Activated CD4-positive, alpha-beta memory T cell treated with anti-CD3 and anti-CD28 coated beads for 36 hours (primary cell): Measurements from ENCODE around the gene TOR1AIP2. TPM values are rescaled to one million over a fixed set of nuclear protein-coding genes. Genes with fewer than 3 reads are reported as not detected.

Source experiments
- CTCF ChIA-PET: fragments of 350-600 bp; sonication (Branson Sonifier 250); formaldehyde crosslinking; loops from one replicate; lab custom pipeline; 2021; ENCODE audit warnings: antibody characterized with exemption, inconsistent platforms; lab: Charles Lee
- POLR2A ChIA-PET: fragments of 350-600 bp; sonication (Branson Sonifier 250); formaldehyde crosslinking; loops from one replicate; lab custom pipeline; 2021; ENCODE audit warnings: antibody characterized with exemption; lab: Charles Lee
- DNase-seq: peaks from one replicate; pipeline ENCODE4 v3.0.0-alpha.2; 2020
- H3K27ac Mint-ChIP-seq: one replicate; pipeline ENCODE4 v1.8.0; 2021; ENCODE audit warnings: mixed read lengths
- H3K27me3 Mint-ChIP-seq: one replicate; pipeline ENCODE4 v1.8.0; 2021; ENCODE audit warnings: mixed read lengths
- H3K36me3 Mint-ChIP-seq: one replicate; pipeline ENCODE4 v1.8.0; 2021; ENCODE audit warnings: mixed read lengths
- H3K4me1 Mint-ChIP-seq: one replicate; pipeline ENCODE4 v1.8.0; 2021; ENCODE audit warnings: low read depth, mixed read lengths
- H3K4me3 Mint-ChIP-seq: one replicate; pipeline ENCODE4 v1.8.0; 2021; ENCODE audit warnings: mild to moderate bottlenecking, mixed read lengths
- H3K9me3 Mint-ChIP-seq: one replicate; pipeline ENCODE4 v1.8.0; 2021; ENCODE audit warnings: mixed read lengths
- intact Hi-C: fragments of 100-400 bp; cut with micrococcal nuclease; formaldehyde crosslinking; loops from one replicate; pipeline ENCODE4 v1.15.1; 2023
- total RNA-seq, 2 experiments: library from RNA; stranded (reverse); gene quantifications; one replicate each; pipeline ENCODE4 v1.2.3, GENCODE V29; 2021

TOR1AIP2 gene
- total RNA-seq, 2 experiments from 2014 or later, result 42.3 to 45.9 TPM

GRCh38 chr1:179821524-179821923 lies 56.1 kb downstream of the TOR1AIP2 start:
- H3K27ac Mint-ChIP-seq, result no peak overlapping the region
- ChIA-PET POLR2A (no interaction called here), CTCF (interaction anchor here (2.4 to 6.2 kb wide), 2 partner anchors 11 to 115 kb away, joined by 12 to 68 read pairs; no protein-coding TSS in a partner anchor)
- no peaks in the 10 kb centered on the region for H3K36me3 Mint-ChIP-seq
- no peak for DNase-seq
- intact Hi-C loops, result no loop called here
- H3K4me1 Mint-ChIP-seq, result no peaks in the 10 kb centered on the region
- H3K27me3 Mint-ChIP-seq, result no peaks in the 10 kb centered on the region
- H3K4me3 Mint-ChIP-seq, result no peak overlapping the region
- no peaks in the 10 kb centered on the region for H3K9me3 Mint-ChIP-seq

GRCh38 chr1:179820226-179820970 lies 57.2 kb downstream of the TOR1AIP2 start:
- H3K27ac Mint-ChIP-seq, result no peak overlapping the region
- H3K27me3 Mint-ChIP-seq, result no peaks in the 10 kb centered on the region
- H3K36me3 Mint-ChIP-seq, result no peaks in the 10 kb centered on the region
- H3K4me1 Mint-ChIP-seq, result peaks cover 4% of the 10 kb centered on the region
- no peaks in the 10 kb centered on the region for H3K9me3 Mint-ChIP-seq
- ChIA-PET POLR2A (no interaction called here), CTCF (interaction anchor here (6.2 kb wide), 1 partner anchor 10 kb away, joined by 68 read pairs; no protein-coding TSS in a partner anchor)
- DNase-seq, result no peak
- H3K4me3 Mint-ChIP-seq, result no peak overlapping the region
- intact Hi-C loops, result no loop called here

GRCh38 chr1:179818743-179819173 lies 58.8 kb downstream of the TOR1AIP2 start:
- H3K36me3 Mint-ChIP-seq, result no peaks in the 10 kb centered on the region
- no peak overlapping the region for H3K4me3 Mint-ChIP-seq
- peaks cover 16% of the 10 kb centered on the region for H3K4me1 Mint-ChIP-seq
- POLR2A ChIA-PET, result no interaction called here
- DNase-seq, result no peak
- H3K27ac Mint-ChIP-seq, result no peak overlapping the region
- CTCF ChIA-PET, result interaction anchor here (1.4 to 15.5 kb wide), 3 partner anchors 8 to 360 kb away, joined by 8 to 774 read pairs (median 68); no protein-coding TSS in a partner anchor
- no peaks in the 10 kb centered on the region for H3K27me3 Mint-ChIP-seq
- H3K9me3 Mint-ChIP-seq, result no peaks in the 10 kb centered on the region
- intact Hi-C loops, result loop anchor here (10.0 kb wide), 1 partner anchor 336 kb away; the partner anchor contains the start of gene QSOX1

GRCh38 chr1:179818260-179818659 lies 59.3 kb downstream of the TOR1AIP2 start:
- no peak for DNase-seq
- Mint-ChIP-seq H3K4me3 (no peak overlapping the region), H3K4me1 (peaks cover 16% of the 10 kb centered on the region), H3K27me3 (no peaks in the 10 kb centered on the region), H3K27ac (no peak overlapping the region), H3K9me3 (no peaks in the 10 kb centered on the region), H3K36me3 (no peaks in the 10 kb centered on the region)
- CTCF ChIA-PET, result interaction anchor here (1.4 to 15.5 kb wide), 3 partner anchors 8 to 361 kb away, joined by 8 to 774 read pairs (median 68); no protein-coding TSS in a partner anchor
- POLR2A ChIA-PET, result no interaction called here
- intact Hi-C loops, result loop anchor here (10.0 kb wide), 1 partner anchor 337 kb away; the partner anchor contains the start of gene QSOX1

- H3K27ac Mint-ChIP-seq, result no peak overlapping the region
- POLR2A ChIA-PET, result no interaction called here
- H3K4me1 Mint-ChIP-seq, result peaks cover 16% of the 10 kb centered on the region
- no peaks in the 10 kb centered on the region for H3K9me3 Mint-ChIP-seq
- no peak overlapping the region for H3K4me3 Mint-ChIP-seq
- DNase-seq, result no peak
- CTCF ChIA-PET, result interaction anchor here (6.2 to 15.5 kb wide), 2 partner anchors 7 to 113 kb away, joined by 68 to 774 read pairs; no protein-coding TSS in a partner anchor
- intact Hi-C loops, result loop anchor here (10.0 kb wide), 1 partner anchor 337 kb away; the partner anchor contains the start of gene QSOX1
- H3K27me3 Mint-ChIP-seq, result no peaks in the 10 kb centered on the region
- no peaks in the 10 kb centered on the region for H3K36me3 Mint-ChIP-seq
Observed at GRCh38 chr1:179817789-179818188, 59.8 kb downstream of the TOR1AIP2 start.

GRCh38 chr1:179817056-179817455 lies 60.5 kb downstream of the TOR1AIP2 start:
- H3K27me3 Mint-ChIP-seq, result no peaks in the 10 kb centered on the region
- H3K4me1 Mint-ChIP-seq, result peaks cover 16% of the 10 kb centered on the region
- no peaks in the 10 kb centered on the region for H3K36me3 Mint-ChIP-seq
- ChIA-PET CTCF (interaction anchor here (15.5 kb wide), 1 partner anchor 112 kb away, joined by 774 read pairs; no protein-coding TSS in a partner anchor), POLR2A (no interaction called here)
- no peak overlapping the region for H3K27ac Mint-ChIP-seq
- H3K4me3 Mint-ChIP-seq, result no peak overlapping the region
- no peaks in the 10 kb centered on the region for H3K9me3 Mint-ChIP-seq
- no peak for DNase-seq
- intact Hi-C loops, result loop anchor here (10.0 kb wide), 1 partner anchor 338 kb away; the partner anchor contains the start of gene QSOX1

- CTCF ChIA-PET, result interaction anchor here (0.6 to 15.5 kb wide), 2 partner anchors 111 to 363 kb away, joined by 3 to 774 read pairs; no protein-coding TSS in a partner anchor
- POLR2A ChIA-PET, result no interaction called here
- H3K27me3 Mint-ChIP-seq, result no peaks in the 10 kb centered on the region
- DNase-seq, result no peak
- intact Hi-C loops, result loop anchor here (10.0 kb wide), 1 partner anchor 338 kb away; the partner anchor contains the start of gene QSOX1
- H3K36me3 Mint-ChIP-seq, result no peaks in the 10 kb centered on the region
- H3K4me1 Mint-ChIP-seq, result peaks cover 16% of the 10 kb centered on the region
- H3K27ac Mint-ChIP-seq, result no peak overlapping the region
- no peaks in the 10 kb centered on the region for H3K9me3 Mint-ChIP-seq
- no peak overlapping the region for H3K4me3 Mint-ChIP-seq
Observed at GRCh38 chr1:179816196-179816960, 61.2 kb downstream of the TOR1AIP2 start.

GRCh38 chr1:179815641-179816040 lies 62.0 kb downstream of the TOR1AIP2 start:
- no peak for DNase-seq
- intact Hi-C loops, result loop anchor here (2.0 to 10.0 kb wide), 3 partner anchors 67 to 1273 kb away; partner anchors contain the start of genes QSOX1 and TOR1AIP1
- H3K27me3 Mint-ChIP-seq, result no peaks in the 10 kb centered on the region
- H3K9me3 Mint-ChIP-seq, result no peaks in the 10 kb centered on the region
- ChIA-PET CTCF (interaction anchor here (0.6 to 15.5 kb wide), 30 partner anchors 10 to 685 kb away, joined by 3 to 774 read pairs (median 6); partner anchors contain the start of genes CEP350 and TOR1AIP1), POLR2A (interaction anchor here (0.8 kb wide), 1 partner anchor 106 kb away, joined by 4 read pairs; no protein-coding TSS in a partner anchor)
- H3K36me3 Mint-ChIP-seq, result no peaks in the 10 kb centered on the region
- peak overlapping the region; percentile 60 for H3K27ac Mint-ChIP-seq
- H3K4me1 Mint-ChIP-seq, result peaks cover 16% of the 10 kb centered on the region
- peak overlapping the region; percentile 81 for H3K4me3 Mint-ChIP-seq

- Mint-ChIP-seq H3K4me1 (peaks cover 20% of the 10 kb centered on the region), H3K27me3 (no peaks in the 10 kb centered on the region), H3K27ac (peak overlapping the region; percentile 60), H3K36me3 (no peaks in the 10 kb centered on the region), H3K9me3 (no peaks in the 10 kb centered on the region), H3K4me3 (peak overlapping the region; percentile 81)
- no peak for DNase-seq
- intact Hi-C loops, result loop anchor here (1.0 to 10.0 kb wide), 4 partner anchors 68 to 1272 kb away; partner anchors contain the start of genes QSOX1 and TOR1AIP1
- ChIA-PET CTCF (interaction anchor here (0.7 to 15.5 kb wide), 61 partner anchors 9 to 1502 kb away, joined by 3 to 774 read pairs (median 5); partner anchors contain the start of genes AXDND1, CEP350, QSOX1 and SOAT1), POLR2A (interaction anchor here (0.6 to 1.3 kb wide), 3 partner anchors 68 to 108 kb away, joined by 3 to 6 read pairs (median 3); partner anchors contain the start of gene TOR1AIP1)
Observed at GRCh38 chr1:179814546-179814838, 63.1 kb downstream of the TOR1AIP2 start.

- POLR2A ChIA-PET, result interaction anchor here (0.6 to 1.3 kb wide), 3 partner anchors 68 to 108 kb away, joined by 3 to 6 read pairs (median 3); partner anchors contain the start of gene TOR1AIP1
- Mint-ChIP-seq H3K27me3 (no peaks in the 10 kb centered on the region), H3K9me3 (no peaks in the 10 kb centered on the region), H3K4me1 (peaks cover 20% of the 10 kb centered on the region), H3K36me3 (no peaks in the 10 kb centered on the region), H3K4me3 (peak overlapping the region; percentile 81), H3K27ac (no peak overlapping the region)
- no peak for DNase-seq
- CTCF ChIA-PET, result interaction anchor here (0.8 to 15.5 kb wide), 53 partner anchors 8 to 1501 kb away, joined by 3 to 774 read pairs (median 5); partner anchors contain the start of genes AXDND1, CEP350, QSOX1 and SOAT1
- intact Hi-C loops, result loop anchor here (1.0 to 10.0 kb wide), 4 partner anchors 69 to 1271 kb away; partner anchors contain the start of genes QSOX1 and TOR1AIP1
Observed at GRCh38 chr1:179813626-179814545, 63.7 kb downstream of the TOR1AIP2 start.
